Neural cell (in vitro differentiated cells): Measurements from ENCODE around the gene C1orf115.

Source experiments
- EP300 ChIP-seq: fragments of 450-650 bp; conservative IDR thresholded peaks from 2 replicates; pipeline ENCODE4 v1.6.1; 2014; ENCODE audit warnings: antibody characterized with exemption, mild to moderate bottlenecking, moderate library complexity; ENCODE audit not compliant: poor library complexity, severe bottlenecking
- EZH2 ChIP-seq: fragments of 200-600, 300-800 bp; shearing (Covaris generic), sonication (generic); IDR thresholded peaks from 2 replicates; pipeline ENCODE4 v1.6.1; 2014; ENCODE audit warnings: antibody characterized with exemption, low read length, borderline replicate concordance, mild to moderate bottlenecking; ENCODE audit not compliant: insufficient read depth, poor library complexity, severe bottlenecking
- POLR2AphosphoS5 ChIP-seq: IDR thresholded peaks from 2 replicates; pipeline ENCODE4 v1.6.1; 2012
- RAD21 ChIP-seq: fragments of 450-650 bp; conservative IDR thresholded peaks from 2 replicates; pipeline ENCODE4 v1.6.1; 2014; ENCODE audit warnings: antibody characterized with exemption, mild to moderate bottlenecking, moderate library complexity
- REST ChIP-seq: IDR thresholded peaks from 2 replicates; pipeline ENCODE4 v1.6.1; 2012; ENCODE audit warnings: borderline replicate concordance
- SMC3 ChIP-seq: fragments of 450-650 bp; conservative IDR thresholded peaks from 2 replicates; pipeline ENCODE4 v1.6.1; 2014; ENCODE audit warnings: antibody characterized with exemption, mild to moderate bottlenecking, moderate library complexity; ENCODE audit not compliant: poor library complexity
- TAF1 ChIP-seq: IDR thresholded peaks from 2 replicates; pipeline ENCODE4 v1.6.1; 2012; ENCODE audit warnings: low read depth
- TF ChIP-seq, protein P1 (sequence below): fragments of 450-650 bp; IDR thresholded peaks from 2 replicates; pipeline ENCODE4 v1.5.1; 2014; ENCODE audit warnings: antibody characterized with exemption, mild to moderate bottlenecking, moderate library complexity; ENCODE audit not compliant: poor library complexity, severe bottlenecking

GRCh38 chr1:220684890-220685289, 5.3 kb upstream of the C1orf115 start:
- TF ChIP-seq, protein P1, sequence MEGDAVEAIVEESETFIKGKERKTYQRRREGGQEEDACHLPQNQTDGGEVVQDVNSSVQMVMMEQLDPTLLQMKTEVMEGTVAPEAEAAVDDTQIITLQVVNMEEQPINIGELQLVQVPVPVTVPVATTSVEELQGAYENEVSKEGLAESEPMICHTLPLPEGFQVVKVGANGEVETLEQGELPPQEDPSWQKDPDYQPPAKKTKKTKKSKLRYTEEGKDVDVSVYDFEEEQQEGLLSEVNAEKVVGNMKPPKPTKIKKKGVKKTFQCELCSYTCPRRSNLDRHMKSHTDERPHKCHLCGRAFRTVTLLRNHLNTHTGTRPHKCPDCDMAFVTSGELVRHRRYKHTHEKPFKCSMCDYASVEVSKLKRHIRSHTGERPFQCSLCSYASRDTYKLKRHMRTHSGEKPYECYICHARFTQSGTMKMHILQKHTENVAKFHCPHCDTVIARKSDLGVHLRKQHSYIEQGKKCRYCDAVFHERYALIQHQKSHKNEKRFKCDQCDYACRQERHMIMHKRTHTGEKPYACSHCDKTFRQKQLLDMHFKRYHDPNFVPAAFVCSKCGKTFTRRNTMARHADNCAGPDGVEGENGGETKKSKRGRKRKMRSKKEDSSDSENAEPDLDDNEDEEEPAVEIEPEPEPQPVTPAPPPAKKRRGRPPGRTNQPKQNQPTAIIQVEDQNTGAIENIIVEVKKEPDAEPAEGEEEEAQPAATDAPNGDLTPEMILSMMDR = no peak
- TF ChIP-seq POLR2AphosphoS5 (no peak), EP300 (no peak), EZH2 (no peak), TAF1 (no peak), SMC3 (no peak), REST (no peak), RAD21 (no peak)
